Measurements from ENCODE around the gene SCN4B.

The SCN4B gene

GRCh38 chr11:118145285-118146227, 7.1 kb downstream of the SCN4B start:
- H3K27me3 ChIP-seq (ENCODE audit: control insufficient read depth, insufficient read depth, low read length) = peaks cover 13% of the 10 kb centered on the region
- no peaks in the 10 kb centered on the region for H3K36me3 ChIP-seq (ENCODE audit: control insufficient read depth, insufficient read depth, low read length)
- no peak overlapping the region for H3K9ac ChIP-seq (ENCODE audit: low read length)
- peak overlapping the region; percentile 75 for H3K4me3 ChIP-seq (ENCODE audit: low read length)
- no peak overlapping the region for H3K27ac ChIP-seq (ENCODE audit: low read depth, low read length)
- no peaks in the 10 kb centered on the region for H3K4me1 ChIP-seq (ENCODE audit: control insufficient read depth, insufficient read depth, low read length)

GRCh38 chr11:118144301-118145268, 8.0 kb downstream of the SCN4B start:
- H3K36me3 ChIP-seq (ENCODE audit: control insufficient read depth, insufficient read depth, low read length) = no peaks in the 10 kb centered on the region
- peaks cover 13% of the 10 kb centered on the region for H3K27me3 ChIP-seq (ENCODE audit: control insufficient read depth, insufficient read depth, low read length)
- no peak overlapping the region for H3K27ac ChIP-seq (ENCODE audit: low read depth, low read length)
- H3K4me1 ChIP-seq (ENCODE audit: control insufficient read depth, insufficient read depth, low read length) = no peaks in the 10 kb centered on the region
- no peak overlapping the region for H3K9ac ChIP-seq (ENCODE audit: low read length)
- no peak overlapping the region for H3K4me3 ChIP-seq (ENCODE audit: low read length)

- no peak overlapping the region for H3K9ac ChIP-seq (ENCODE audit: low read length)
- no peaks in the 10 kb centered on the region for H3K36me3 ChIP-seq (ENCODE audit: control insufficient read depth, insufficient read depth, low read length)
- no peaks in the 10 kb centered on the region for H3K4me1 ChIP-seq (ENCODE audit: control insufficient read depth, insufficient read depth, low read length)
- H3K27me3 ChIP-seq (ENCODE audit: control insufficient read depth, insufficient read depth, low read length) = peaks cover 15% of the 10 kb centered on the region
- H3K4me3 ChIP-seq (ENCODE audit: low read length) = no peak overlapping the region
- no peak overlapping the region for H3K27ac ChIP-seq (ENCODE audit: low read depth, low read length)
These were observed 8.9 kb downstream of the SCN4B start for GRCh38 chr11:118143661-118144185.

- no peaks in the 10 kb centered on the region for H3K36me3 ChIP-seq (ENCODE audit: control insufficient read depth, insufficient read depth, low read length)
- H3K27me3 ChIP-seq (ENCODE audit: control insufficient read depth, insufficient read depth, low read length) = peaks cover 16% of the 10 kb centered on the region
These were observed 9.8 kb downstream of the SCN4B start for GRCh38 chr11:118142809-118143208.

GRCh38 chr11:118142081-118142480, 10.5 kb downstream of the SCN4B start:
- H3K9ac ChIP-seq (ENCODE audit: low read length) = no peak overlapping the region
- no peak overlapping the region for H3K4me3 ChIP-seq (ENCODE audit: low read length)
- H3K27ac ChIP-seq (ENCODE audit: low read depth, low read length) = no peak overlapping the region
- peaks cover 18% of the 10 kb centered on the region for H3K27me3 ChIP-seq (ENCODE audit: control insufficient read depth, insufficient read depth, low read length)
- no peaks in the 10 kb centered on the region for H3K4me1 ChIP-seq (ENCODE audit: control insufficient read depth, insufficient read depth, low read length)
- H3K36me3 ChIP-seq (ENCODE audit: control insufficient read depth, insufficient read depth, low read length) = no peaks in the 10 kb centered on the region

More at GRCh38 chr11:118142809-118143208, 9.8 kb downstream of the SCN4B start:
- no peak overlapping the region for H3K9ac ChIP-seq (ENCODE audit: low read length)
- no peaks in the 10 kb centered on the region for H3K4me1 ChIP-seq (ENCODE audit: control insufficient read depth, insufficient read depth, low read length)
- H3K27ac ChIP-seq (ENCODE audit: low read depth, low read length) = no peak overlapping the region
- no peak overlapping the region for H3K4me3 ChIP-seq (ENCODE audit: low read length)

- Histone ChIP-seq H3K27me3 (ENCODE audit: control insufficient read depth, insufficient read depth, low read length) (peaks cover 22% of the 10 kb centered on the region), H3K27ac (ENCODE audit: low read depth, low read length) (no peak overlapping the region), H3K4me1 (ENCODE audit: control insufficient read depth, insufficient read depth, low read length) (no peaks in the 10 kb centered on the region), H3K9ac (ENCODE audit: low read length) (no peak overlapping the region), H3K36me3 (ENCODE audit: control insufficient read depth, insufficient read depth, low read length) (no peaks in the 10 kb centered on the region), H3K4me3 (ENCODE audit: low read length) (no peak overlapping the region)
These were observed 13.0 kb downstream of the SCN4B start for GRCh38 chr11:118139578-118139977.

- Histone ChIP-seq H3K4me3 (ENCODE audit: low read length) (no peak overlapping the region), H3K27me3 (ENCODE audit: control insufficient read depth, insufficient read depth, low read length) (peaks cover 22% of the 10 kb centered on the region), H3K27ac (ENCODE audit: low read depth, low read length) (no peak overlapping the region), H3K9ac (ENCODE audit: low read length) (no peak overlapping the region), H3K4me1 (ENCODE audit: control insufficient read depth, insufficient read depth, low read length) (no peaks in the 10 kb centered on the region), H3K36me3 (ENCODE audit: control insufficient read depth, insufficient read depth, low read length) (no peaks in the 10 kb centered on the region)
These were observed 13.7 kb downstream of the SCN4B start for GRCh38 chr11:118138839-118139420.

- Histone ChIP-seq H3K36me3 (ENCODE audit: control insufficient read depth, insufficient read depth, low read length) (no peaks in the 10 kb centered on the region), H3K4me1 (ENCODE audit: control insufficient read depth, insufficient read depth, low read length) (no peaks in the 10 kb centered on the region), H3K27ac (ENCODE audit: low read depth, low read length) (no peak overlapping the region), H3K9ac (ENCODE audit: low read length) (no peak overlapping the region), H3K27me3 (ENCODE audit: control insufficient read depth, insufficient read depth, low read length) (peaks cover 18% of the 10 kb centered on the region), H3K4me3 (ENCODE audit: low read length) (no peak overlapping the region)
These were observed 15.8 kb downstream of the SCN4B start for GRCh38 chr11:118136801-118137200.

GRCh38 chr11:118136341-118136740, 16.3 kb downstream of the SCN4B start:
- peaks cover 17% of the 10 kb centered on the region for H3K27me3 ChIP-seq (ENCODE audit: control insufficient read depth, insufficient read depth, low read length)

GRCh38 chr11:118135796-118136165, 16.8 kb downstream of the SCN4B start:
- H3K27me3 ChIP-seq (ENCODE audit: control insufficient read depth, insufficient read depth, low read length) = peaks cover 12% of the 10 kb centered on the region
- H3K9ac ChIP-seq (ENCODE audit: low read length) = no peak overlapping the region
- H3K27ac ChIP-seq (ENCODE audit: low read depth, low read length) = no peak overlapping the region
- H3K4me3 ChIP-seq (ENCODE audit: low read length) = no peak overlapping the region
- no peaks in the 10 kb centered on the region for H3K4me1 ChIP-seq (ENCODE audit: control insufficient read depth, insufficient read depth, low read length)
- H3K36me3 ChIP-seq (ENCODE audit: control insufficient read depth, insufficient read depth, low read length) = no peaks in the 10 kb centered on the region

More at GRCh38 chr11:118136341-118136740, 16.3 kb downstream of the SCN4B start:
- no peak overlapping the region for H3K9ac ChIP-seq (ENCODE audit: low read length)
- no peak overlapping the region for H3K27ac ChIP-seq (ENCODE audit: low read depth, low read length)
- H3K36me3 ChIP-seq (ENCODE audit: control insufficient read depth, insufficient read depth, low read length) = no peaks in the 10 kb centered on the region
- no peaks in the 10 kb centered on the region for H3K4me1 ChIP-seq (ENCODE audit: control insufficient read depth, insufficient read depth, low read length)
- H3K4me3 ChIP-seq (ENCODE audit: low read length) = no peak overlapping the region

- no peaks in the 10 kb centered on the region for H3K4me1 ChIP-seq (ENCODE audit: control insufficient read depth, insufficient read depth, low read length)
- no peaks in the 10 kb centered on the region for H3K36me3 ChIP-seq (ENCODE audit: control insufficient read depth, insufficient read depth, low read length)
- no peak overlapping the region for H3K27ac ChIP-seq (ENCODE audit: low read depth, low read length)
- no peak overlapping the region for H3K9ac ChIP-seq (ENCODE audit: low read length)
- H3K4me3 ChIP-seq (ENCODE audit: low read length) = no peak overlapping the region
- H3K27me3 ChIP-seq (ENCODE audit: control insufficient read depth, insufficient read depth, low read length) = peaks cover 12% of the 10 kb centered on the region
These were observed 17.4 kb downstream of the SCN4B start for GRCh38 chr11:118135051-118135795.
